GM12873 (cell line): Measurements from ENCODE around the gene NELFCD.

Experiments used
- CTCF ChIP-seq: IDR thresholded peaks from 2 replicates; pipeline ENCODE4 v1.5.1; 2012; ENCODE audit warnings: low read depth, mild to moderate bottlenecking, moderate library complexity, low read length, control low read depth; ENCODE audit not compliant: insufficient read depth; ENCODE audit errors: missing control alignments

Gene NELFCD

DNA sequence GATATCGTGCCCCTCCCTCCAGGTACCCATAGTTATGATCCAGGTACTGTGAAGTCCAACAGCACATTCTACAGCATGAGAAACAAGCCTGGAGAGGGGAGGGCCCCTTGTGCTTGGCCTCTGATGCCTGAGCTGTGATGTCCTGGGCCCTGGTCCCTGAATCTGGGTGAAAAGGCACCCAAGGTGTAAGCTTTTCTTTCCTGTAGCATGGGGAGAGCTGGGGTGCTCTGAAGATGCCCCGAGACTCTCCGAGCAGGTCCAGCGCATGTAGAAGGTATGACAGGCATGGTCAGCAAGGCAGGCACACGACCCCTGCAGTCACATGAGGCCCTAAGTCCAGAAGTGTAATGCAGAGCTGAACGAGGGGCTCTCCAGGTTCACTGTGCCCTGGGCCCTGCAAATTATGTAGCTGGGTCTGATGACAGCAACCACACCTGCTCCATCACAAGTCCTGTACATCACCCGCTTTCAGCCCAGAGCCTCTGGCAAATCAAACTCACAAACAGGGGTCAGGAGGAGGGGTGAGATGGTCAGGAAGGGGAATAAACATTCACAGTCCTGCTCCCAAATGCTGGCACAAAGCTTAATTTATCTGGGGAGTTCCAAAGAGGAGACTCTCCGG is 27.8 kb downstream of the NELFCD start:
- TF ChIP-seq CTCF = no peak

- TF ChIP-seq CTCF = no peak
Measured at GRCh38 chr20:59010321-59010994, 29.4 kb downstream of the NELFCD start.

DNA sequence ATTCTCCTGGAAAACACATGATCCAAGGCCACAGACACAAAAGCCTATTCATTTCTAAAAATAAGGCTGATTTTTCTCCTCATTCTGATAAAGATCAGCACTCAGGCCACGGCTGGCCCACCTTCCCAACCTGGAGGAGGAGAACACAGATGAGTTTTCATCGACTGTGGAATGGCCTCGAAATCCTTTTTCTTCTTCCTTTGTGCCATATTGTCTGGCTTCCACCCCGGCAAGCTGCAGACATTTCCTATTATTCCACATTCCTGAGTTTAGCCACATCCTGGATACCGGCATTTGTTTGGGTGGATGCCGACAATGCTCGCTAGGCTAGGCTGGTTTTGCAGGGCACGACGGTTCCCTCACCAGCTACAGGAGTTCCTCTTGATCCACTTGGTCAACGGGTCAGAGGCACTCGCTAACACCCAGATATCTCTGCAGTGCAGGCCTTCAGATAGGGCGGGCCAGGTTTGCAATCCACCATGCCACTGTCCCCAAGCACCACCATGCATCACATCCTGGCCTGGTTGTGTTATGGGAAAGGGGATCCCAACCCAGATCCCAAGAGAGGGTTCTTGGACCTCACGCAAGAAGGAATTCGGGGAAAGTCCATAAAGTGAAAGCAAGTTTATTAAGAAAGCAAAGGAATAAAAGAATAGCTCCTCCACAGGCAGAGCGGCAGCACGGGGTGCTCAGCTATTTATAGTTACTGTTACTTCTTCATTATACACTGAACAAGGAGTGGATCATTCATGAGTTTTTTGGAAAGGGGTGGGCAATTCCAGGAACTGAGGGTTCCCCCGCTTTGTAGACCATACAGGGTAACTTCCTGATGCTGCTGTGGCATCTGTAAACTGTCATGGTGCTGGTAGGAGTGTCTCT is 30.2 kb downstream of the NELFCD start:
- TF ChIP-seq CTCF = no peak

DNA sequence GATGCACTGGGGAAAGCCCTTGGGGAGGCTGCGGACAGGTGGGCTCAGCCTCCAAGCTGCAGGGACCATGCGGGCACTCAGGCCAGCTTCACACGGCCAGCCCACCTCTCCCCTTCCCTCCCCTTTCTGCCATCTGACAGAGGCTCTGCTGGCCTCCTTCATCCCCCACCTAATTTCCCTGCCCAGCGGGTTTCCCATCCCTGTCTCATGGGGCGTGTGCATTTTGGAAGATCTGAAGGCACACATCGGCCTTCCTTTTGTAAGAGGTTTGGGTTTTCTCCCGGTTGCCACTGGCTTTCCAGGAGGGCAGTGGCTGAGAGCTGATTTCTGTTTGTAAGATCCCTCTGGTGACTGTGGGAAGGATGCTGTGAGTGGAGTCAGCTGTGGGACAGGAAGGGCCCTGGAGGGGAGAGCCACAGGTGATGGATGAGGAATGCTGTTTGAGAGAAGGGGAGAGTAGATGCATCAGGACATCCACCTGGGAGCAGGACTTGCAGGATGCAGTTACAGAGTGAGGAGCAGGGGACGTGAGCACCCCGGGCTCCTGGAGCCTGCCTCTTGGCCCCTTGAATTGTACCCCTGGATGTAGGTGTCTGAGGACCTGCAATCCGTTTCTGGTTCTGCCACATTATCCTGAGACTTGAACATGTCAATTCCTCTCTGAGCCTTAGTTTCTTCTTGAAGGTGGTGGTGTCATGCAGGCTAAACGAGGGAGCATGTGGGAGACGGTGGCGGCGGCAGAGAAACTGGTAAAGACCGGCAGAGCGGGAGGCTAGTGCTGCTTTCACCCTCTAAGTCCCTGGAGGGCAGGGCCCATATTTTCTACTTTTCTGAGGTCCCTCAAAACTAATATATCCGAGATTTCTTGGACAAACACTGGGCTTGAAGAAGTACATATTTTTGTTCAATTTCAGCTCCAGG is 32.2 kb downstream of the NELFCD start:
- no peak for TF ChIP-seq CTCF

DNA sequence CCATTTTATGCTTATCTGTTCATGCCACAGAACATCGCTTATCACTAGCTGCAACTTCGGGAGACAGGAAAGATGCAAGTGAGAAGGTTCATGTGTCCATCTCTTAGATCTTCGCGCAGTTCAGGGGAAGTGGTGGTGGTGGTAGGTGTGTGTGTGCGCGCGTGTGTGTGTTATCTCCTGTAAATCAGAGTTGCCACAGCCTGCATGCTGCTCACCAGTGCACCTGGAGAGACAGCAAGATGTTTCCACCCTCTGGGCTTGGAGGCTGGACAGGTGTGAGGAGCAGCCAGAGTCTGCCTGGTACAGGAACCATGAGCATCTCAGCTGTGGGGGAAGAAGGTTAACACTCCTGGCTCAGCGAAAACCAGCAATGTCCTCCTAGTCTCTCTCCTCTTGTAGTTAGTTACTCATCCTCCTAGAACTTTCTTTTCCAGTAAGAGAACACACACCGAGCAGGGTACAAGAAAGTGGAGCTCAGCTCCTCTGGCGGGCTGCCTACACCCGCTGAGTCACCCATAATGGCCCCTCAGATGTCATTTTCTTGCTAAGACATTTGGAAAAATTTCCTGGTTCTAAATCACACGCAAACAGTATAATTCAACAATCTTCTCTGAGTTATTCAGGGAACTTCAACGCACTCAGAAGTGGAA is 33.0 kb downstream of the NELFCD start:
- no peak for TF ChIP-seq CTCF

GRCh38 chr20:59014680-59015389 is 33.8 kb downstream of the NELFCD start:
- TF ChIP-seq CTCF = no peak
